HL-60/S4 treated with phorbol 12-myristate 13-acetate at 8.2 ng/mL for 4 days and 3 days (cell line): ENCODE data around the gene TRPV3.
"Not testable (repeated sequence)": the region's sequence is repeated elsewhere in the genome, so short reads cannot be mapped to it uniquely, and the experiment has no call there.

Experiments used
- in situ Hi-C: fragments of 300-500 bp; cut with MboI; formaldehyde crosslinking; loops from 2 replicates; pipeline ENCODE4 v1.15.0; 2022; ENCODE audit warnings: low sequenced_read_pairs

The TRPV3 gene

GRCh38 chr17:3527468-3527867 is 30.1 kb downstream of the TRPV3 start:
- in situ Hi-C loops: no loop called here

DNA sequence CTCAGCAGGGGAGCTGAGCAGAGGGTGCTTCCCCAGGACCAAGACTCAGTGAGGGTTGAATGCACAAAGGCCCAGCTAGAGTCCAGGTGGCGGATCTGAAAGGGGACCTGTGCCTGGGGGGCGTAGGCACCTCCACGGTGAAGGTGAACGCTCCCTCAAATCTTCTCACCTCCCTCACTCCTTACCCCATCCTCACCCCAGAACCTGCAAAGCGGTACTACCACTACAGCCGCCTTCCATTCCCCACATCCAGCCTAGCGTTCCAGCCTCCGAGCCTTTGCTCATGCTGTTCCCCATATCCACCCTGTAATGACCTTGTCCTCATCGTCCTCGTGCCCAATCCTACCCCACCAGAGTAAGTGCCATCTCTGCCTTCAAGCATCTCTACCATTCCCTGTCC is 30.6 kb downstream of the TRPV3 start:
- in situ Hi-C loops: no loop called here

- in situ Hi-C loops: no loop called here
These were observed 31.1 kb downstream of the TRPV3 start for GRCh38 chr17:3526491-3526890.

DNA sequence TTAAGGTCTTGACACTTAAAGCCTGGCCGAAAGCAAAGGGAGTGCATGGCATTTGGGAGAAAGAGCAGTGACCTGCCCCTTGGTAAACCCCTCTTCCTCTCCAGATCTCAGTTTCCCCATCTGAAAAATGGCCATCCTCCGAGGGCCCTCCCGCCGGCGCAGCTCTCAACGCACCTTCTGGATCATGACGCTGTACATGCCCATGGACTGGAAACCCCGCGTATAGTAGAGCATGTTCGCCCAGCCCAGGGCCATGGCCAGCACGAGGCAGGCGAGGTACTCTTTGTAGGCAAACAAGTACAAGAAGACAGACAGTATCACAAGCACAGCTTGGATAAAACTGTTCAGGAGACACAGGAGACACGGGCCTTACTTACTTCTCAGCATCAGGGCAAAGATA is 33.6 kb downstream of the TRPV3 start:
- in situ Hi-C loops: no loop called here

DNA sequence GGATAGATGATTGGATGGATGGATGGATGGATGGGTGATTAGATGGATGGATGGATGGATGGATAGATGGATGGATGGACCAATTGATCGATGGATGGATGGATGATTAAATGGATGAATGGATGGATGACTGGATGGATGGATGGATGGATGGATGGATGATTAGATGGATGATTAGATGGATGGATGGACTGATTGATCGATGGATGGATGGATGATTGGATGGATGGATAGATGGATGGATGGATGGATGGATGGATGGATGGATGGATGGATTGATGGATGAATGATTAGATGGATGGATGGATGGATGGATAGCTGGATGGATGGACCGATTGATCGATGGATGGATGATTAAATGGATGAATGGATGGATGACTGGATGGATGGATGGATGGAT is 38.1 kb downstream of the TRPV3 start:
- in situ Hi-C loops: not testable (repeated sequence)

DNA sequence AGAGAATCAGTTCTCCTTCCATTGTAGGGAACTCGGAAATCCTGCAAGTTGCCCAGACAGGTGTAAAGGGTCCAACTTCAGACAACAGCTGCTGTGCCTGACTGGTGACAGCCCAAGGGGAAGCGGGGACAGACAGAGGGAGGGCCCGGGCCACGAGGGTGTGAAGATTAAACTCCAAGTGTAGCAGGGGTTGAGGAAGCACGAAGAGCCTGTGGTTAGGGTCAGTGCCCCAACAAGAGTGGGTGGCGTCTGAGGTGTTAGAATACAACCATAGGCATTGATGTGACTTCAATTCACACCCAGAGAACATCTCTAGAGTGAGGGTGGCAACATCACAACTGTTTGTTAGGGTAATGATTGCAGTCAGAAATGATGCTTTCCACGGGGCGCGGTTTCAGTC is 42.7 kb downstream of the TRPV3 start:
- in situ Hi-C loops: no loop called here

- in situ Hi-C loops: not testable (repeated sequence)
These were observed 43.4 kb downstream of the TRPV3 start for GRCh38 chr17:3514167-3514566.

- in situ Hi-C loops: no loop called here
These were observed 44.1 kb downstream of the TRPV3 start for GRCh38 chr17:3513305-3514035.

DNA sequence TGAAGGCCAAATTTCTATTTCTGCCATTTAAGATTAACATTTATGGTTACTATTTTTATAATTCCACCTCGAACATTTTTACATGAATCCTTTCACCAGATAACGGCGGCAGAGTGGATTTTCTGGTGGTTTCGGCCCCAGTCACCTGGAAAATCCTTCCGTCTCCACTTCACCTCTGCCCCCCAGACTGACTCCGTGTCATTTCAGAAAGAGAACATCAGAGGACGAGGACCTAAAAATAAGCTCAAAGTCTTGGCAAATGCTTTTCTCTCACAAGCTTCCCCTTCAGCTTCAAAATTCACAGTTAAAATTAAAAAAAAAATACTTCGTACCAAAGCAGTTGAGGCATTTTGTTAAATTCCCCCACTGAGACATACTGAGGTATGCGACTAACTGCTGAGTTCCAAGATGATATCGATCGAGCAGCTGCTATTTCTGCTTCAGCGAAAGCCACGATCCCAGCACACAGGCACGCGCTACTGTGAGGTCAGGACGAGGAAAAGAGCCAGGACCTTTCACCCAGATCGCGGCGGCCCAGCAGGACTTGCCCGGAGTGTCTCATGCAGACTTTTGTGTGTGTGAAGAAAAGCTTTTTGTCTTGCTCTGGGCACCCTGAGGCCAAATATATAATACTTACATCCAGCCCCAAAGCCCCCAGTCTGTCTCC is 45.0 kb downstream of the TRPV3 start:
- in situ Hi-C loops: no loop called here

- in situ Hi-C loops: no loop called here
These were observed 45.6 kb downstream of the TRPV3 start for GRCh38 chr17:3511852-3512504.

- in situ Hi-C loops: no loop called here
These were observed 47.5 kb downstream of the TRPV3 start for GRCh38 chr17:3510090-3510489.

- in situ Hi-C loops: no loop called here
These were observed 49.7 kb downstream of the TRPV3 start for GRCh38 chr17:3507869-3508268.

DNA sequence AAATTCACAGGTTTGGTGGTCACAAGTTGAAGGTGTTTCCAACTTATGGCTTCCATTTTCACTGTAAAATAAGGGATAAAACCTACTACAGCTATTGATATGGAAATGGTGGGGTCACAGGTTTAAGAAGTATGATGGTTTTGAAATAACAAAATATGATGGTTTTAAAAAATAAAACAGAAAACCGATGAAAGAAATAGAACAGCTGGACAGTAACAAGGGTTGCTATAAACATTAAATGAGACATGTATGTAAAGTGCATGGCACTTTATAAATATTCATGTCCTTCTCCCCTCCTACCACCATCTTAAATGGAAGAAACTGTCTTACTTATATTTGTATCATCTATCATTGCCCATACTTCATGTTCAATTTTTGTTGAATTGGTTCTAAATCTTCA is 50.5 kb downstream of the TRPV3 start:
- in situ Hi-C loops: no loop called here

DNA sequence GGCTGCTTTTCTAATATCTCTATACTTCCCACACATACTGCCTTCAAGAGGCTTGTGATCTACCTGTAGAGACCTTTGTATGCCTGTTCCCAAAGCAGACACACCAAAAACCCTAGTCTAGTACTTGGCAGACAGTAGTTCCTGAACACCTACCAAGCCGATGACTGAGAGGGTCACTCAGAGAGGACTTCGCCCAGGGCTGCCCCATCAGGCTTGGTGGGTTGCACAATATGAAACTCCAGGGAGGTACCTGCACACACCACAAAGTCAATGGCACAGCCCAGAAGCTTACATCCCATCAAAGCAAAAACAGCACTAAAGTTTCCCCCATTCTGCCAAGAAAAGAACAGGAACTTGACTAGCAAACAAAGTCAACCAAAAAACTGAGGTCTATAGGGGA is 51.6 kb downstream of the TRPV3 start:
- in situ Hi-C loops: no loop called here

DNA sequence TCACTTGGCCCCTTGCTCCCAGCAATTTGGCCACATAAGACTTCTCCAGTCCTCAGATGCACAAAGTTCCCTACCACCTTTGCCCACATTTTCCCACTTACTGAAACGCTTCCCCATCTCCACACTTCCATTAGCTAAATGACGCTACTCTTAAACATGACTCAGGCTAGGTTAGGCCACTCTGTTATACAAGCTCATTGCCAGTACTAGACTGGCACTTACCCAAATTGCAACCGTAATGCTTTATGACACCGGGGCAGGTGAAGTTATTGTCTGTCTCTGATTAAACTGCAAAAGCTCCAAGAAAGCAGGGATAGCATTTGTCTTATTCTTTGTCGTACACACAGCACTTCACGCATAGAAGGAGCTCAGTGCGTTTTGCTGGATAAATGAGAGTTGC is 52.6 kb downstream of the TRPV3 start:
- in situ Hi-C loops: no loop called here

DNA sequence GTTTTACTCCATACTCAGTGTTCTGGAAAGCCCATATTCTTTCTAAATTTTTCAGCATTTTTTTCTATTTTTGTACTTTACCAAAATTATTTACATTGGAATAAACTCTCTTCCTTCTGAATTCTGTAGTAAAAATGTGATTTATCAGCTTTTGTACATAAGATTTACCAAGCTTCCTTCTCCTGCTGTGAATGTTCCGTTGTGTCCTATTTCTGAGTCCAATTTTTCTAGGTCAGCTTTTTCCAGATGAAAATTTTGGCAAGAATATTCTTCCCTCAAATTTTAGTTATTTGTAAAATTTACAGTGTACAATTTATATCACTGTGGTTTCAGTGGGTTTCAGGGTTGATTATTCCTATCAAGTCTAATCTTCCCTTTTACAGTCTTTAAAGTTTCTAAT is 54.3 kb downstream of the TRPV3 start:
- in situ Hi-C loops: no loop called here

GRCh38 chr17:3502466-3502865 is 55.1 kb downstream of the TRPV3 start:
- in situ Hi-C loops: no loop called here

- in situ Hi-C loops: no loop called here
These were observed 56.3 kb downstream of the TRPV3 start for GRCh38 chr17:3501344-3501743.

DNA sequence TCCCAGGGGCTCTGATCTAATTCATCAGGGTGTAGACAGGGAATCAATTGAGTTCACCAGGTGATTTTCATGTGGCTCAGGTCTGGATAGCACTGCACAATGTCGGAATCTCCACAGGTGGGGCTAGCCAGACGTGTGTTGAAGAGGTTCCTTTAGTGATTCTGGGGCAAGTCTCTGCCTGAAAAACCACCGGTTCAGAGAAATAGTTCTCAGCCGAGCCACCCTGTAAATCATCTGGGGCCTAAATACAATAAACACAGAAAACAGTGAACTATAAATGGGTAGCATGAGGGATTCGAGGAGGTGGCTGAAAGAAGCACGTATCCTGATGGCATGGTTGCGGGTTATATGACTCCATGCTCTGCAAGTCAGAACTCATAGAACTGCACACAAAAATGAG is 60.5 kb downstream of the TRPV3 start:
- in situ Hi-C loops: no loop called here

GRCh38 chr17:3485481-3486068 is 72.0 kb downstream of the TRPV3 start:
- in situ Hi-C loops: no loop called here

DNA sequence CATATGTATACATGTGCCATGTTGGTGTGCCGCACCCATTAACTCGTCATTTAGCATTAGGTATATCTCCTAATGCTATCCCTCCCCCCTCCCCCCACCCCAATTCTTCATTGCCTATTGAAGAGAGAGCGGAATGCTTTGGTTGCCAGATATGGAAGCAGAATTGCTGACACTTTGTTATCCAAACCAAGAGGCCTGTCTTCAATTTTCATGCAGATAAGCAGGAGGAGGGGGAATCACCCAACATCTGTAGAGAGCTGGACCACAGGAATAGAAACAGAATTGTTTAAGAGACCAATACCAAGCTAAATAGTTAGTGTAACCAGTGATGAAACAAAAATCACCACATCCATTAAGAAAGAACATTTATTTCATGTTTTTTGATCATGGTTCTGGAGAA is 74.8 kb downstream of the TRPV3 start:
- in situ Hi-C loops: no loop called here

- in situ Hi-C loops: no loop called here
These were observed 77.6 kb downstream of the TRPV3 start for GRCh38 chr17:3479988-3480387.
